HepG2 (cell line): ENCODE measurements around the gene GOLGB1. TPM values are rescaled to one million over a fixed set of nuclear protein-coding genes. Genes with fewer than 3 reads are reported as not detected.

Experiments used
- ATAC-seq: fragments of 200-7000 bp; cut with Tn5 transposase; 3 replicates; pipeline ENCODE4 v1.9.1; 2020; ENCODE audit warnings: mild to moderate bottlenecking, moderate library complexity
- BruUV-seq: library from RNA; stranded (reverse); fragments of 400-500 nt; replicated peaks from 2 replicates; lab custom pipeline; 2021; lab: Mats Ljungman, UMichigan
- CTCF ChIA-PET: fragments of 300-600 bp; formaldehyde crosslinking; extraction: SDS; loops from one replicate; lab custom pipeline; 2021; ENCODE audit warnings: low total read pairs, inconsistent platforms, low intra/inter-chr PET ratio; lab: Yijun Ruan, JAX
- POLR2A ChIA-PET: fragments of 350-600 bp; sonication (Branson Sonifier 250); formaldehyde crosslinking; loops from one replicate; lab custom pipeline; 2020; ENCODE audit warnings: antibody characterized with exemption, inconsistent platforms; lab: Yijun Ruan, JAX
- DNase-seq: peaks from one replicate; pipeline ENCODE4 v3.0.0-alpha.2; 2015; ENCODE audit warnings: low spot score
- FAIRE-seq: peaks from 3 replicates; lab custom pipeline; 2011; peaks lifted over from hg19 to GRCh38; lab: Jason Lieb, UNC
- H2AFZ ChIP-seq: one replicate; pipeline ENCODE4 v1.6.1; 2011; ENCODE audit warnings: low read length, inconsistent platforms
- H3K27ac ChIP-seq: fragments of 300-600 bp; 3 replicates; pipeline ENCODE4 v1.8.0; 2011; ENCODE audit warnings: mixed run types, mild to moderate bottlenecking, mixed read lengths, low read length, inconsistent platforms; ENCODE audit not compliant: insufficient read depth; ENCODE audit errors: extremely low read length
- H3K27me3 ChIP-seq, 2 experiments: fragments of 200-600 bp in 1 of 2; 2 replicates in 1 of 2; 3 replicates in 1 of 2; pipeline versions ENCODE4 v1.6.0 to v1.8.0; 2011; ENCODE audit warnings: low read length in 2 of 2, mild to moderate bottlenecking in 2 of 2, moderate library complexity in 2 of 2, inconsistent platforms in 1 of 2; ENCODE audit not compliant: insufficient read depth in 2 of 2, control insufficient read depth in 1 of 2
- H3K36me3 ChIP-seq, 2 experiments: fragments of 200-600 bp in 1 of 2; replicated peaks in 1 of 2; 2 replicates in 1 of 2; 3 replicates in 1 of 2; pipeline versions ENCODE4 v1.5.1 to v1.8.0; 2011; ENCODE audit warnings: low read length in 2 of 2, inconsistent platforms in 1 of 2; ENCODE audit not compliant: insufficient read depth in 2 of 2, control insufficient read depth in 1 of 2
- H3K4me1 ChIP-seq: 2 replicates; pipeline ENCODE4 v1.5.1; 2012; ENCODE audit warnings: low read length, inconsistent platforms; ENCODE audit not compliant: insufficient read depth
- H3K4me2 ChIP-seq: 2 replicates; pipeline ENCODE4 v1.6.0; 2011; ENCODE audit warnings: low read depth, low read length, inconsistent platforms
- H3K4me3 ChIP-seq, 3 experiments: fragments of 200-600 bp in 1 of 3; sonication (generic), shearing (Covaris generic) in 1 of 3; replicated peaks in 1 of 3; 2 replicates each; pipeline ENCODE4 v1.5.1; 2011 to 2016; ENCODE audit warnings: low read length in 3 of 3, inconsistent platforms in 2 of 3, low read depth in 2 of 3, mild to moderate bottlenecking in 2 of 3, control low read depth in 1 of 3, mixed read lengths in 1 of 3; ENCODE audit not compliant: insufficient read depth in 1 of 3
- H3K79me2 ChIP-seq: one replicate; pipeline ENCODE4 v1.6.1; 2011; ENCODE audit warnings: low read length, inconsistent platforms; ENCODE audit not compliant: insufficient read depth
- H3K9ac ChIP-seq: 2 replicates; pipeline ENCODE4 v1.6.0; 2011; ENCODE audit warnings: mild to moderate bottlenecking, low read depth, low read length, inconsistent platforms; ENCODE audit not compliant: insufficient read depth
- H3K9me3 ChIP-seq: 2 replicates; pipeline ENCODE4 v1.5.1; 2012; ENCODE audit warnings: mild to moderate bottlenecking, low read length
- H4K20me1 ChIP-seq: 2 replicates; pipeline ENCODE4 v1.6.0; 2011; ENCODE audit warnings: inconsistent platforms, mild to moderate bottlenecking, low read length, moderate library complexity; ENCODE audit not compliant: insufficient read depth
- ATF7 ChIP-seq, 2 experiments: fragments of 450-650 bp in 1 of 2; sonication (generic) in 1 of 2; formaldehyde crosslinking in 1 of 2; IDR thresholded peaks; 2 replicates each; pipeline versions ENCODE4 v1.4.0 to v1.6.1; 2016 to 2020; ENCODE audit warnings: antibody characterized with exemption in 1 of 2, mild to moderate bottlenecking in 1 of 2, missing genetic modification reagents in 1 of 2
- CEBPB ChIP-seq: IDR thresholded peaks from 2 replicates; pipeline ENCODE4 v1.6.1; 2011; ENCODE audit warnings: low read depth, low read length, improper control_type of control experiment, borderline replicate concordance
- HDAC2 ChIP-seq: sonication (generic); formaldehyde crosslinking; IDR thresholded peaks from 2 replicates; pipeline ENCODE4 v1.4.0; 2020; ENCODE audit warnings: missing genetic modification reagents
- RARA ChIP-seq: IDR thresholded peaks from 2 replicates; pipeline ENCODE4 v1.6.1; 2016; ENCODE audit warnings: missing genetic modification reagents, missing compliant biosample characterization
- REPIN1 ChIP-seq: sonication (generic); formaldehyde crosslinking; IDR thresholded peaks from 2 replicates; pipeline ENCODE4 v1.8.0; 2022; ENCODE audit warnings: missing genetic modification reagents, low read depth, mild to moderate bottlenecking, borderline replicate concordance
- TERF1 ChIP-seq: sonication (generic); formaldehyde crosslinking; IDR thresholded peaks from 2 replicates; pipeline ENCODE4 v1.8.0; 2022; ENCODE audit warnings: mild to moderate bottlenecking, missing genetic modification reagents, moderate library complexity
- ZFP62 ChIP-seq: sonication (generic); formaldehyde crosslinking; IDR thresholded peaks from 2 replicates; pipeline ENCODE4 v1.4.0; 2020; ENCODE audit warnings: missing genetic modification reagents
- ZNF567 ChIP-seq: sonication (generic); formaldehyde crosslinking; IDR thresholded peaks from 2 replicates; pipeline ENCODE4 v1.8.1; 2023; ENCODE audit warnings: mild to moderate bottlenecking, missing genetic modification reagents, borderline replicate concordance
- ZNF615 ChIP-seq: sonication (generic); formaldehyde crosslinking; IDR thresholded peaks from 2 replicates; pipeline ENCODE4 v1.5.0; 2020; ENCODE audit warnings: mild to moderate bottlenecking, missing genetic modification reagents, borderline replicate concordance
- ZNF7 ChIP-seq: IDR thresholded peaks from 2 replicates; pipeline ENCODE4 v1.6.1; 2016; ENCODE audit warnings: missing biosample characterization, missing genetic modification reagents
- ZNF747 ChIP-seq: sonication (generic); formaldehyde crosslinking; IDR thresholded peaks from 2 replicates; pipeline ENCODE4 v1.8.1; 2023; ENCODE audit warnings: missing genetic modification reagents, mild to moderate bottlenecking, borderline replicate concordance
- WGBS: methylation state at CpG from one replicate; pipeline ENCODE4 v1.1.6; 2017; ENCODE audit warnings: low lambda C conversion rate; 5-methylcytosine and 5-hydroxymethylcytosine counted together
- in situ Hi-C: cut with HindIII; loops from 2 replicates; pipeline ENCODE4 v1.10.0; 2017; ENCODE audit warnings: low pct_unique_long_range_greater_than_20kb; ENCODE audit not compliant: extremely low pct_ligation_motif_present
- intact Hi-C: fragments of 100-400 bp; cut with micrococcal nuclease; formaldehyde crosslinking; loops from one replicate; pipeline ENCODE4 v1.10.0; 2022; ENCODE audit not compliant: unreplicated experiment
- polyA plus RNA-seq, 8 experiments: library from polyadenylated mRNA; depleted of rRNA in 3 of 8; stranded (reverse) in 7 of 8; unstranded in 1 of 8; fragments of >200 nt; fragmentation: Illumina TruSeq in 4 of 8; extraction: Trizol in 4 of 8; gene quantifications; 2 replicates each; pipeline versions ENCODE4 v1.2.1 to v1.2.3, GENCODE V29; 2011 to 2016; ENCODE audit warnings: low read depth in 4 of 8, missing spikeins in 1 of 8, mixed read lengths in 1 of 8; ENCODE audit not compliant: insufficient read depth in 1 of 8
- total RNA-seq, 5 experiments: library from RNA; depleted of rRNA; stranded (reverse); fragments of >200 nt; fragmentation: Illumina TruSeq; extraction: Trizol; gene quantifications; 2 replicates each; pipeline ENCODE4 v1.2.3, GENCODE V29; 2016; ENCODE audit warnings: low read depth in 1 of 5

Gene GOLGB1
- total and polyA plus RNA-seq, 2 of the 13 experiments (the other 11 are each of a cell fraction or from before 2014, with no cell fraction given): 13.1 to 39.5 TPM

GRCh38 chr3:121642601-121643314 lies 106.8 kb downstream of the GOLGB1 start (continued):
- no peak for TF ChIP-seq TERF1 (CRISPR knock-in tag)
- peak; percentile 65; the same call in 1 of the 2 replicates for TF ChIP-seq CEBPB
- TF ChIP-seq ZNF747: no peak
- TF ChIP-seq RARA (CRISPR knock-in tag): peak; percentile 46; the same call in 1 of the 2 replicates
- TF ChIP-seq ZNF7 (CRISPR knock-in tag): no peak
- no peak for TF ChIP-seq ZNF567 (CRISPR knock-in tag)
- TF ChIP-seq ZFP62 (CRISPR knock-in tag): no peak
- no peak for TF ChIP-seq HDAC2 (CRISPR knock-in tag)
- TF ChIP-seq ZNF615: no peak

GRCh38 chr3:121641127-121641526 lies 108.4 kb downstream of the GOLGB1 start:
- H2AFZ ChIP-seq: no peak overlapping the region
- H3K9ac ChIP-seq: no peak overlapping the region
- TF ChIP-seq ATF7 (IDR thresholded peaks at IDR 0.05): peak; percentile 25; the same call in 1 of the 2 replicates
- no peak for TF ChIP-seq ATF7 (CRISPR knock-in tag; IDR thresholded peaks at IDR 0.05)
- no peak for TF ChIP-seq REPIN1 (CRISPR knock-in tag)
- peaks cover 11% of the 10 kb centered on the region; the same call in 1 of the 2 replicates for H3K4me1 ChIP-seq
- no peak overlapping the region for H3K4me3 ChIP-seq
- in situ Hi-C loops: no loop called here
- H3K36me3 ChIP-seq: no peaks in the 10 kb centered on the region
- H3K27ac ChIP-seq: no peak overlapping the region
- intact Hi-C loops: no loop called here
- FAIRE-seq (no peak), ATAC-seq (no peak), DNase-seq (no peak)
- ChIA-PET CTCF (no interaction called here), POLR2A (no interaction called here)
- no peaks in the 10 kb centered on the region for H3K9me3 ChIP-seq
- H3K27me3 ChIP-seq: no peaks in the 10 kb centered on the region; a peak in 3 of 5 replicates
- no peaks in the 10 kb centered on the region for H3K79me2 ChIP-seq
- H3K4me2 ChIP-seq: no peak overlapping the region
- no peaks in the 10 kb centered on the region for H4K20me1 ChIP-seq
- BruUV-seq: no TSS peak
- 4% methylated on average over 2 of the region's 2 CpGs for WGBS
